ENCODE data around the gene SESN1. TPM values are rescaled to one million over a fixed set of nuclear protein-coding genes. Genes with fewer than 3 reads are reported as not detected.
A peak's percentile ranks its signal among the peaks of the same experiment; 100 is the strongest.

Gene SESN1
- total RNA-seq, 3 donors from 2014 or later, result 23.5 to 42.6 (median 32.8) TPM

DNA sequence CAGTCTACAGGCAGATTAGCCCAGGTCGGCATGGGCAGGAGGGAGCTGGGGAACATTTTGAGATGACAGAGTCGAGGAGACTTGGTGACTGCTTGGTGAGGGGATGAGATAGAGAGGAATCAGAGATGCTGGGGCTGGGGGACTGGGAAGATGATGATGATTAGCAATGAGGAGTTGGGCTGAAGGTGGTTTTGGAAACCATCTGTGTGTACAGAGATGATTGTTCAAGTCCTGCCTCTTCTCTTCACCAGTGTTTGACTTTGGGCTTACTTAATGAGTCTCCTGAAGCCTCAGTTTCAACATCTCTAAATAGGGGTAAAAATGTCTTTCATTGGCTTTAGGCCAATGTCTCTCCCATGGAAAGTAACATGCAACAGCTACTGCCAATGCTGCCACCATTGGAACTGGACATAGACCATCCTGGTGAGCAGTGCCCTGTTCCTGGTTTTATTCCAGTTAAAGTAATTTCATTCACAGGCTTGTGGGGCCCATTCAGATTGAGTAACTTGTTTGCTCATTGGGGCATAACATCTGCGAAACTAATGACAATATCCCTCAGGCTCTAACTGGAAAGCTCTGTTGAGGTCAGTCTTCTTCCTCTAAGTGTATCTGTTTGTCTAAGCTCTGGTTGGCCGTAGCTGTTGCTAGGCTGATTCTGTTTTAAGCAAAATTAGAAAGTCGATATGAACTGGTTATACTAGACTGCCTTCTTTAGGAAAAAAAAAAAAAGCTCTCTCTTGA is 147.4 kb downstream of the SESN1 start:
- intact Hi-C loops (cut with DNase I, micrococcal nuclease), result loop anchor here in 1 of 2 donors (10.0 kb wide), 1 partner anchor 128 kb away; no protein-coding TSS in a partner anchor
- ATAC-seq (peak; percentile 47), DNase-seq (no peak)
- H3K4me3 ChIP-seq, result no peak overlapping the region
- no peaks in the 10 kb centered on the region for H3K36me3 ChIP-seq (ENCODE audit: low read depth)
- H3K4me1 ChIP-seq (ENCODE audit: low read depth), result peaks cover 6% of the 10 kb centered on the region
- H3K9me3 ChIP-seq, result no peaks in the 10 kb centered on the region
- TF ChIP-seq, protein P1, sequence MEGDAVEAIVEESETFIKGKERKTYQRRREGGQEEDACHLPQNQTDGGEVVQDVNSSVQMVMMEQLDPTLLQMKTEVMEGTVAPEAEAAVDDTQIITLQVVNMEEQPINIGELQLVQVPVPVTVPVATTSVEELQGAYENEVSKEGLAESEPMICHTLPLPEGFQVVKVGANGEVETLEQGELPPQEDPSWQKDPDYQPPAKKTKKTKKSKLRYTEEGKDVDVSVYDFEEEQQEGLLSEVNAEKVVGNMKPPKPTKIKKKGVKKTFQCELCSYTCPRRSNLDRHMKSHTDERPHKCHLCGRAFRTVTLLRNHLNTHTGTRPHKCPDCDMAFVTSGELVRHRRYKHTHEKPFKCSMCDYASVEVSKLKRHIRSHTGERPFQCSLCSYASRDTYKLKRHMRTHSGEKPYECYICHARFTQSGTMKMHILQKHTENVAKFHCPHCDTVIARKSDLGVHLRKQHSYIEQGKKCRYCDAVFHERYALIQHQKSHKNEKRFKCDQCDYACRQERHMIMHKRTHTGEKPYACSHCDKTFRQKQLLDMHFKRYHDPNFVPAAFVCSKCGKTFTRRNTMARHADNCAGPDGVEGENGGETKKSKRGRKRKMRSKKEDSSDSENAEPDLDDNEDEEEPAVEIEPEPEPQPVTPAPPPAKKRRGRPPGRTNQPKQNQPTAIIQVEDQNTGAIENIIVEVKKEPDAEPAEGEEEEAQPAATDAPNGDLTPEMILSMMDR (IDR thresholded peaks at IDR 0.05), result no peak

DNA sequence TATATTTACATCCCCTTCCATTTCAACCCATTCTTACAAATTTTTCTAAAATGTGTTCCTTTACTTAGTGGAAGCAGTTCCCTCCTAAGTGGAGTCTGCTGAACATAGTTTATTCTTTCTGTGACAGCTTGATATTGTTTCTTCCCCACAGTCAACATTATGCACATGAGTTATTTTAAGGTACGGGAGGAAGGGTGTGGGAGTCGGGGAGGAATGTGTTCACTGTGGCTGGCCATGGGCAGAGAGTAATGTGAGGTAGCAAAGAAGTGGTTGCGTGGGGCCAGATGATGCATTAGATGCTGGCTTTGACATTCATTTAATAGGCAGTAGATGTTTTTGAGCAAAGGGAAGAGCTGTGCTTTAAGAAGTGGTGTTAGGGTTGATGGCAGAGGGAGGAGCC is 148.0 kb downstream of the SESN1 start:
- intact Hi-C loops (cut with DNase I, micrococcal nuclease), result loop anchor here in 1 of 2 donors (10.0 kb wide), 1 partner anchor 128 kb away; no protein-coding TSS in a partner anchor
- Histone ChIP-seq H3K9me3 (no peaks in the 10 kb centered on the region), H3K36me3 (ENCODE audit: low read depth) (no peaks in the 10 kb centered on the region), H3K4me1 (ENCODE audit: low read depth) (peaks cover 6% of the 10 kb centered on the region), H3K4me3 (no peak overlapping the region)
- no peak for DNase-seq
- TF ChIP-seq, protein P1 (IDR thresholded peaks at IDR 0.05), result no peak
- ATAC-seq, result no peak

DNA sequence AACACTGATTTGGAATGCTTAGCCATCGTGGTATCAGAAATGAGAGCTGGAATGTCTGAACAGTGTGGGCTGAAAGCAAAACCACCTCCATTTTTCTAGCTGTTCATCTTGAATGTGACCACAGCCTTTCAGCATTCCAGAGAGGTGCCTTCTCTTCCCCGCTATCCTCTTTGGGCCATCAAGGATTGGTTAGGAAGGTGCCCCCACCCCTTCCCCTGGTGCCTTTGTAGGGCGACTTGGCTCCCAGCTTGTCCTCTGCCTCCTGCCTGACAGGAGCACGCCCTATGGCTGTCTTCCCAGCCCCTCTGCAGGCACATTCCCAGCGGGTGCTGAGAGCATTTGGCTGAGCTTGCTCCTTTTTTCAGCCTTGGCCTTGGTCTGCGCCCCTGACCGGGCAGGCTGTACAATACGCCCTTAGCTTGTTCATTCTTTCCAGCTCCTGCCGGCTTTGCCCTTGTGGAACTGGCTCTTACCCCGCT is 148.9 kb downstream of the SESN1 start:
- ATAC-seq (peak; percentile 40), DNase-seq (peak in 2 of 3 donors; percentile 57 to 75)
- Histone ChIP-seq H3K4me3 (no peak overlapping the region), H3K4me1 (ENCODE audit: low read depth) (peaks cover 6% of the 10 kb centered on the region), H3K36me3 (ENCODE audit: low read depth) (no peaks in the 10 kb centered on the region), H3K9me3 (no peaks in the 10 kb centered on the region)
- TF ChIP-seq, protein P1 (IDR thresholded peaks at IDR 0.05), result no peak
- intact Hi-C loops (cut with DNase I, micrococcal nuclease), result loop anchor here in 1 of 2 donors (10.0 kb wide), 1 partner anchor 129 kb away; no protein-coding TSS in a partner anchor

DNA sequence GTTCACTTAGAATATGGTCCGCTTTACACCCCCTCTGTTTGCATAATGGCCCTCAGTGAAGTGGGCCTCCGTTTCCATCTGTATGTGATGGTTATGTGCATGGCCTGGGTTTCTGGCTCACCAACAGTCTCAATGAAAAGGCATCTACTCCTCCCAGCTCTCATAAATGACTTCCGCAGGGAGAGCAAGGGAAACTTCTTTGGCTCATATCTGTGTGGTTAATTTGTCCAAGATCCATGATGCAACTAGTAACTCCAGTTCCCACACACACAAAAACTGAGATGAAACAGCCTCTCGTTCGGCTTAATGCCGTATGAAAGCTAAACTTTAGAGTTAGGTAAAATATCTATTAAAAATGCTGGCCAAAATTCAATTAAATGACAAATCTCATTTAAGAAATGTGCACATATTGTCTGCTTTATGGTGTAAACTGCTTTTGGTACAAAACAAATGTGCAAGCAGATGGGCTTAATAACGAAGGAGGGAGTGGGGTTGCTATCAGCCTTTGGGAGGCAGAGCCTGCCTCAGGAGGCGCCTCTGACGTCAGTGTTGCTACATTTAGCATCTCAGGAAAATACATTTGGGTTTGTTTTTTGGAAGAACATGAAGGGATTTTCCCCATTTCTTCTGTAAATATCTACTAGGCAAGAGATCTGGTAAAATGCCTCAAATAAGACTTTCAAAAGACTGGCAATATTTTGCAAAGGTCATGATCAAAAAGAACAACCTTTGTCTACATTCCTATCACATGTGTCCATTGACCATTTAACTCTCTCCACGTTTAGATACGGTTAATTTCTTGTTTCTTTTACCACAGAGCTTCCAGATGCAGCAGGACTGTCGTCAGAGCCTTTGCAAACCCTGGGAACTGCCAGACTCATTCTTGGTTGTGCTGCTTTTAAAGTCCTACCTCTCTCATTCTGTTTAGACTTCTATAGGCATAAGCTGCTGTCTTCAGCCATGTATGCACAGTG is 149.7 kb downstream of the SESN1 start:
- TF ChIP-seq, protein P1 (IDR thresholded peaks at IDR 0.05), result no peak
- intact Hi-C loops (cut with DNase I, micrococcal nuclease), result loop anchor here in 1 of 2 donors (10.0 kb wide), 1 partner anchor 130 kb away; no protein-coding TSS in a partner anchor
- Histone ChIP-seq H3K36me3 (ENCODE audit: low read depth) (no peaks in the 10 kb centered on the region), H3K4me3 (no peak overlapping the region), H3K9me3 (no peaks in the 10 kb centered on the region), H3K4me1 (ENCODE audit: low read depth) (peaks cover 6% of the 10 kb centered on the region)
- no peak for DNase-seq
- peak; percentile 33 for ATAC-seq

DNA sequence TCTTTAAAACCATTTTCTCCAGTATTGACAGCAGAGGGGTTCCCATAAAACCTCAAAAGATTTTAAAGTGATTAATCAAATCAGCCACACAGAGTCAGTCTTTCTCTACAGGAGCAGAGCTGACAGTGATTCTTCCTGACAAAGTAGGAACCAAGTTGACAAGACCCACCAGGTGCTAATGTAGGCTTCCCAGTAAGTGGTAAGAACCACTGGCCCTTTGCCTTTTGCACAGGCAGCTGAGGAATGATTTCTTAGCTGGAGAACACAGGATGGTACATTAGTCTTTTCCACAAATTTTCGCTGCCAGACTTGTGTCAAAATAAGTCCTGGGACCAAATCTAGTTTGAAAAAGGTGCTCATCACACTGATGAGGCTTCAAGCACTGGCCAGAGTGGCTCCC is 150.6 kb downstream of the SESN1 start:
- intact Hi-C loops (cut with DNase I, micrococcal nuclease), result loop anchor here in 1 of 2 donors (10.0 kb wide), 1 partner anchor 131 kb away; no protein-coding TSS in a partner anchor
- Histone ChIP-seq H3K9me3 (no peaks in the 10 kb centered on the region), H3K4me3 (no peak overlapping the region), H3K36me3 (ENCODE audit: low read depth) (no peaks in the 10 kb centered on the region), H3K4me1 (ENCODE audit: low read depth) (peaks cover 6% of the 10 kb centered on the region)
- ATAC-seq (no peak), DNase-seq (no peak)
- TF ChIP-seq, protein P1 (IDR thresholded peaks at IDR 0.05), result no peak

Data from mucosa of descending colon (tissue), 3 donors.